Astrocyte (in vitro differentiated cells and primary cell): Measurements from ENCODE around the gene IGF2BP3.

Experiments
- CTCF ChIP-seq: IDR thresholded peaks from 2 replicates; pipeline ENCODE4 v1.5.1; 2011; ENCODE audit warnings: low read depth, mild to moderate bottlenecking, inconsistent platforms, low read length, moderate library complexity; ENCODE audit not compliant: insufficient read depth
- EZH2 ChIP-seq: IDR thresholded peaks from 2 replicates; pipeline ENCODE4 v1.6.1; 2012; ENCODE audit warnings: mild to moderate bottlenecking, low read length, inconsistent platforms; ENCODE audit not compliant: insufficient read depth

- TF ChIP-seq CTCF = no peak
- no peak for TF ChIP-seq EZH2
Observed at GRCh38 chr7:23333671-23334246, 136.5 kb downstream of the IGF2BP3 start.
